HepG2 (cell line): ENCODE data around the gene PAFAH1B1. TPM values are rescaled to one million over a fixed set of nuclear protein-coding genes. Genes with fewer than 3 reads are reported as not detected.

Source experiments
- ATAC-seq: fragments of 200-7000 bp; cut with Tn5 transposase; 3 replicates; pipeline ENCODE4 v1.9.1; 2020; ENCODE audit warnings: mild to moderate bottlenecking, moderate library complexity
- BruUV-seq: library from RNA; stranded (reverse); fragments of 400-500 nt; replicated peaks from 2 replicates; lab custom pipeline; 2021; lab: Mats Ljungman, UMichigan
- CTCF ChIA-PET: fragments of 300-600 bp; formaldehyde crosslinking; extraction: SDS; loops from one replicate; lab custom pipeline; 2021; ENCODE audit warnings: low total read pairs, inconsistent platforms, low intra/inter-chr PET ratio; lab: Yijun Ruan, JAX
- POLR2A ChIA-PET: fragments of 350-600 bp; sonication (Branson Sonifier 250); formaldehyde crosslinking; loops from one replicate; lab custom pipeline; 2020; ENCODE audit warnings: antibody characterized with exemption, inconsistent platforms; lab: Yijun Ruan, JAX
- DNase-seq: peaks from one replicate; pipeline ENCODE4 v3.0.0-alpha.2; 2015; ENCODE audit warnings: low spot score
- FAIRE-seq: peaks from 3 replicates; lab custom pipeline; 2011; peaks lifted over from hg19 to GRCh38; lab: Jason Lieb, UNC
- H2AFZ ChIP-seq: one replicate; pipeline ENCODE4 v1.6.1; 2011; ENCODE audit warnings: low read length, inconsistent platforms
- H3K27ac ChIP-seq: fragments of 300-600 bp; 3 replicates; pipeline ENCODE4 v1.8.0; 2011; ENCODE audit warnings: mixed run types, mild to moderate bottlenecking, mixed read lengths, low read length, inconsistent platforms; ENCODE audit not compliant: insufficient read depth; ENCODE audit errors: extremely low read length
- H3K27me3 ChIP-seq, 2 experiments: fragments of 200-600 bp in 1 of 2; 2 replicates in 1 of 2; 3 replicates in 1 of 2; pipeline versions ENCODE4 v1.6.0 to v1.8.0; 2011; ENCODE audit warnings: low read length in 2 of 2, mild to moderate bottlenecking in 2 of 2, moderate library complexity in 2 of 2, inconsistent platforms in 1 of 2; ENCODE audit not compliant: insufficient read depth in 2 of 2, control insufficient read depth in 1 of 2
- H3K36me3 ChIP-seq, 2 experiments: fragments of 200-600 bp in 1 of 2; replicated peaks in 1 of 2; 2 replicates in 1 of 2; 3 replicates in 1 of 2; pipeline versions ENCODE4 v1.5.1 to v1.8.0; 2011; ENCODE audit warnings: low read length in 2 of 2, inconsistent platforms in 1 of 2; ENCODE audit not compliant: insufficient read depth in 2 of 2, control insufficient read depth in 1 of 2
- H3K4me1 ChIP-seq: 2 replicates; pipeline ENCODE4 v1.5.1; 2012; ENCODE audit warnings: low read length, inconsistent platforms; ENCODE audit not compliant: insufficient read depth
- H3K4me2 ChIP-seq: 2 replicates; pipeline ENCODE4 v1.6.0; 2011; ENCODE audit warnings: low read depth, low read length, inconsistent platforms
- H3K4me3 ChIP-seq, 3 experiments: fragments of 200-600 bp in 1 of 3; sonication (generic), shearing (Covaris generic) in 1 of 3; replicated peaks in 1 of 3; 2 replicates each; pipeline ENCODE4 v1.5.1; 2011 to 2016; ENCODE audit warnings: low read length in 3 of 3, inconsistent platforms in 2 of 3, low read depth in 2 of 3, mild to moderate bottlenecking in 2 of 3, control low read depth in 1 of 3, mixed read lengths in 1 of 3; ENCODE audit not compliant: insufficient read depth in 1 of 3
- H3K79me2 ChIP-seq: one replicate; pipeline ENCODE4 v1.6.1; 2011; ENCODE audit warnings: low read length, inconsistent platforms; ENCODE audit not compliant: insufficient read depth
- H3K9ac ChIP-seq: 2 replicates; pipeline ENCODE4 v1.6.0; 2011; ENCODE audit warnings: mild to moderate bottlenecking, low read depth, low read length, inconsistent platforms; ENCODE audit not compliant: insufficient read depth
- H3K9me3 ChIP-seq: 2 replicates; pipeline ENCODE4 v1.5.1; 2012; ENCODE audit warnings: mild to moderate bottlenecking, low read length
- H4K20me1 ChIP-seq: 2 replicates; pipeline ENCODE4 v1.6.0; 2011; ENCODE audit warnings: inconsistent platforms, mild to moderate bottlenecking, low read length, moderate library complexity; ENCODE audit not compliant: insufficient read depth
- DNMT1 ChIP-seq: sonication (generic); formaldehyde crosslinking; IDR thresholded peaks from 2 replicates; pipeline ENCODE4 v1.5.1; 2020; ENCODE audit warnings: mild to moderate bottlenecking, missing genetic modification reagents
- DNMT3B ChIP-seq: conservative IDR thresholded peaks from 2 replicates; pipeline ENCODE4 v1.6.1; 2016; ENCODE audit warnings: missing biosample characterization, control low read depth
- JUN ChIP-seq: sonication (generic); formaldehyde crosslinking; IDR thresholded peaks from 2 replicates; pipeline ENCODE4 v1.4.0; 2020; ENCODE audit warnings: mild to moderate bottlenecking, missing genetic modification reagents
- NCOR1 ChIP-seq: fragments of 200-600 bp; sonication (generic); IDR thresholded peaks from 2 replicates; pipeline ENCODE4 v1.7.0; 2017; ENCODE audit warnings: antibody characterized with exemption, low read length, borderline replicate concordance
- RBFOX2 ChIP-seq: fragments of 200-400 bp; formaldehyde crosslinking; IDR thresholded peaks from 2 replicates; pipeline ENCODE4 v1.6.1; 2017; ENCODE audit warnings: low read depth, mild to moderate bottlenecking, low read length
- YY1 ChIP-seq: IDR thresholded peaks from 2 replicates; pipeline ENCODE4 v1.6.1; 2011; ENCODE audit warnings: low read length, low read depth, moderate library complexity, mild to moderate bottlenecking; ENCODE audit not compliant: insufficient read depth, insufficient replicate concordance
- ZNF20 ChIP-seq: sonication (generic); formaldehyde crosslinking; IDR thresholded peaks from 2 replicates; pipeline ENCODE4 v1.4.0; 2020; ENCODE audit warnings: mild to moderate bottlenecking, moderate library complexity, missing genetic modification reagents
- ZNF841 ChIP-seq: sonication (generic); formaldehyde crosslinking; IDR thresholded peaks from 2 replicates; pipeline ENCODE4 v1.8.1; 2023; ENCODE audit warnings: missing genetic modification reagents, borderline replicate concordance
- WGBS: methylation state at CpG from one replicate; pipeline ENCODE4 v1.1.6; 2017; ENCODE audit warnings: low lambda C conversion rate; 5-methylcytosine and 5-hydroxymethylcytosine counted together
- in situ Hi-C: cut with HindIII; loops from 2 replicates; pipeline ENCODE4 v1.10.0; 2017; ENCODE audit warnings: low pct_unique_long_range_greater_than_20kb; ENCODE audit not compliant: extremely low pct_ligation_motif_present
- intact Hi-C: fragments of 100-400 bp; cut with micrococcal nuclease; formaldehyde crosslinking; loops from one replicate; pipeline ENCODE4 v1.10.0; 2022; ENCODE audit not compliant: unreplicated experiment
- polyA plus RNA-seq, 8 experiments: library from polyadenylated mRNA; depleted of rRNA in 3 of 8; stranded (reverse) in 7 of 8; unstranded in 1 of 8; fragments of >200 nt; fragmentation: Illumina TruSeq in 4 of 8; extraction: Trizol in 4 of 8; gene quantifications; 2 replicates each; pipeline versions ENCODE4 v1.2.1 to v1.2.3, GENCODE V29; 2011 to 2016; ENCODE audit warnings: low read depth in 4 of 8, missing spikeins in 1 of 8, mixed read lengths in 1 of 8; ENCODE audit not compliant: insufficient read depth in 1 of 8
- total RNA-seq, 5 experiments: library from RNA; depleted of rRNA; stranded (reverse); fragments of >200 nt; fragmentation: Illumina TruSeq; extraction: Trizol; gene quantifications; 2 replicates each; pipeline ENCODE4 v1.2.3, GENCODE V29; 2016; ENCODE audit warnings: low read depth in 1 of 5
- TF ChIP-seq, protein P1 (sequence below): sonication (generic); formaldehyde crosslinking; IDR thresholded peaks from 2 replicates; pipeline ENCODE4 v1.8.0; 2022; ENCODE audit warnings: mild to moderate bottlenecking, missing genetic modification reagents, moderate library complexity

The PAFAH1B1 gene
- total and polyA plus RNA-seq, 2 of the 13 experiments (the other 11 are each of a cell fraction or from before 2014, with no cell fraction given): 46.0 to 64.9 TPM

- Histone ChIP-seq H3K9me3 (no peaks in the 10 kb centered on the region), H3K4me2 (no peak overlapping the region), H3K9ac (no peak overlapping the region), H3K4me1 (peaks cover 43% of the 10 kb centered on the region), H3K27ac (no peak overlapping the region), H3K4me3 (no peak overlapping the region), H3K36me3 (peaks cover 27 to 62% of the 10 kb centered on the region in 2 experiments), H2AFZ (no peak overlapping the region), H3K27me3 (no peaks in the 10 kb centered on the region), H3K79me2 (peaks cover 46% of the 10 kb centered on the region), H4K20me1 (peaks cover 42% of the 10 kb centered on the region)
- TF ChIP-seq DNMT3B (CRISPR knock-in tag) (no peak), RBFOX2 (0 out of 2 replicates have a peak, but pooled peaks have one; percentile 45)
- DNase-seq: no peak
- ChIA-PET POLR2A (no interaction called here), CTCF (no interaction called here)
- no peak for ATAC-seq
- in situ Hi-C loops: no loop called here
- no peak for FAIRE-seq
- intact Hi-C loops: no loop called here
- BruUV-seq: no TSS peak
- WGBS: 97% methylated on average over 31 of the region's 38 CpGs
Observed at GRCh38 chr17:2704031-2704889, 110.8 kb downstream of the PAFAH1B1 start.

- H2AFZ ChIP-seq: no peak overlapping the region
- no peak for FAIRE-seq
- no peak for DNase-seq
- no peaks in the 10 kb centered on the region for H3K9me3 ChIP-seq
- H3K27me3 ChIP-seq: no peaks in the 10 kb centered on the region
- ChIA-PET CTCF (no interaction called here), POLR2A (no interaction called here)
- BruUV-seq: no TSS peak
- peaks cover 48% of the 10 kb centered on the region for H4K20me1 ChIP-seq
- 87% methylated on average over 4 of the region's 4 CpGs for WGBS
- H3K36me3 ChIP-seq: peaks cover 27 to 60% of the 10 kb centered on the region in 2 experiments
- intact Hi-C loops: no loop called here
- H3K79me2 ChIP-seq: peaks cover 52% of the 10 kb centered on the region
- no peak overlapping the region for H3K4me2 ChIP-seq
- H3K4me1 ChIP-seq: peaks cover 49% of the 10 kb centered on the region
- H3K27ac ChIP-seq: no peak overlapping the region
- no peak overlapping the region for H3K4me3 ChIP-seq
- ATAC-seq: no peak
- in situ Hi-C loops: no loop called here
- TF ChIP-seq, protein P1, sequence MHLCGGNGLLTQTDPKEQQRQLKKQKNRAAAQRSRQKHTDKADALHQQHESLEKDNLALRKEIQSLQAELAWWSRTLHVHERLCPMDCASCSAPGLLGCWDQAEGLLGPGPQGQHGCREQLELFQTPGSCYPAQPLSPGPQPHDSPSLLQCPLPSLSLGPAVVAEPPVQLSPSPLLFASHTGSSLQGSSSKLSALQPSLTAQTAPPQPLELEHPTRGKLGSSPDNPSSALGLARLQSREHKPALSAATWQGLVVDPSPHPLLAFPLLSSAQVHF (CRISPR knock-in tag): no peak
- TF ChIP-seq YY1 (no peak), ZNF841 (no peak), RBFOX2 (0 out of 2 replicates have a peak, but pooled peaks have one; percentile 7), ZNF20 (no peak), NCOR1 (no peak), DNMT1 (no peak), JUN (CRISPR knock-in tag) (no peak)
- H3K9ac ChIP-seq: no peak overlapping the region
Observed at GRCh38 chr17:2704890-2705248, 111.4 kb downstream of the PAFAH1B1 start.
